Measurements from ENCODE around the gene MPZL3.

- TF ChIP-seq EZH2 (IDR thresholded peaks at IDR 0.05) (no peak), FOXP2 (optimal IDR thresholded peaks at IDR 0.05; ENCODE audit: control extremely low read depth, extremely low read length, insufficient read depth) (no peak), POLR2AphosphoS5 (IDR thresholded peaks at IDR 0.05; ENCODE audit: borderline replicate concordance, low read depth, low read length) (no peak)
These were observed 25.4 kb downstream of the MPZL3 start for GRCh38 chr11:118226781-118227180.

Data from SK-N-MC (cell line).